Endothelial cell (in vitro differentiated cells): ENCODE data around the gene PRSS21. TPM values are rescaled to one million over a fixed set of nuclear protein-coding genes. Genes with fewer than 3 reads are reported as not detected.

Source experiments
- DNase-seq: peaks from one replicate; pipeline ENCODE4 v3.0.0; 2021; ENCODE audit warnings: low spot score
- H3K27ac Mint-ChIP-seq: one replicate; pipeline ENCODE4 v1.8.0; 2021; ENCODE audit warnings: mixed read lengths, inconsistent platforms; ENCODE audit not compliant: unreplicated experiment
- H3K27me3 Mint-ChIP-seq: one replicate; pipeline ENCODE4 v1.8.0; 2021; ENCODE audit warnings: mild to moderate bottlenecking, moderate library complexity, mixed read lengths, inconsistent platforms; ENCODE audit not compliant: unreplicated experiment
- H3K36me3 Mint-ChIP-seq: one replicate; pipeline ENCODE4 v1.8.0; 2021; ENCODE audit warnings: mild to moderate bottlenecking, low read depth, mixed read lengths, inconsistent platforms; ENCODE audit not compliant: unreplicated experiment
- H3K4me1 Mint-ChIP-seq: one replicate; pipeline ENCODE4 v1.8.0; 2021; ENCODE audit warnings: mild to moderate bottlenecking, mixed read lengths, inconsistent platforms; ENCODE audit not compliant: unreplicated experiment
- H3K4me3 Mint-ChIP-seq: one replicate; pipeline ENCODE4 v1.8.0; 2021; ENCODE audit warnings: mild to moderate bottlenecking, mixed read lengths, inconsistent platforms; ENCODE audit not compliant: unreplicated experiment
- H3K9me3 Mint-ChIP-seq: one replicate; pipeline ENCODE4 v1.8.0; 2021; ENCODE audit warnings: mixed read lengths, inconsistent platforms; ENCODE audit not compliant: unreplicated experiment
- CTCF ChIP-seq: fragments of 200-600 bp; sonication (generic); IDR thresholded peaks from one replicate; pipeline ENCODE4 v1.5.0; 2021; ENCODE audit warnings: antibody characterized with exemption; ENCODE audit not compliant: unreplicated experiment
- total RNA-seq: library from RNA; stranded (reverse); fragmentation: NEBNext Ultra II Directional; extraction: Animal tissue kit (Norgen Biotek cat#: 25700); gene quantifications from one replicate; pipeline ENCODE4 v1.2.1, GENCODE V29; 2021; ENCODE audit not compliant: unreplicated experiment

Gene PRSS21
- total RNA-seq, 1 donor from 2014 or later = not detected

- no peak for DNase-seq
- no peak for TF ChIP-seq CTCF
- peaks cover 10% of the 10 kb centered on the region for H3K27me3 Mint-ChIP-seq
- no peak overlapping the region for H3K27ac Mint-ChIP-seq
- no peaks in the 10 kb centered on the region for H3K9me3 Mint-ChIP-seq
- H3K4me1 Mint-ChIP-seq = no peaks in the 10 kb centered on the region
- H3K4me3 Mint-ChIP-seq = peak overlapping the region; percentile 67
- no peaks in the 10 kb centered on the region for H3K36me3 Mint-ChIP-seq
Observed at GRCh38 chr16:2786061-2786825, 30.8 kb upstream of the PRSS21 start.

- Mint-ChIP-seq H3K4me1 (no peaks in the 10 kb centered on the region), H3K36me3 (no peaks in the 10 kb centered on the region), H3K9me3 (no peaks in the 10 kb centered on the region), H3K27me3 (peaks cover 10% of the 10 kb centered on the region), H3K4me3 (no peak overlapping the region), H3K27ac (no peak overlapping the region)
- DNase-seq = no peak
- no peak for TF ChIP-seq CTCF
Observed at GRCh38 chr16:2786826-2787151, 30.2 kb upstream of the PRSS21 start.

GRCh38 chr16:2787406-2787805, 29.6 kb upstream of the PRSS21 start, which contains the start of gene PRSS33:
PRSS33 (minus strand) TSS chr16:2787560; CDS start chr16:2786547, 1,013 bp downstream.
- Mint-ChIP-seq H3K27me3 (peaks cover 10% of the 10 kb centered on the region), H3K4me3 (no peak within 1 kb of the TSS), H3K9me3 (no peaks in the 10 kb centered on the region), H3K36me3 (no peaks in the 10 kb centered on the region), H3K27ac (no peak within 1 kb of the TSS), H3K4me1 (no peaks in the 10 kb centered on the region)
- TF ChIP-seq CTCF = no peak
- DNase-seq = no peak

GRCh38 chr16:2787961-2788360, 29.1 kb upstream of the PRSS21 start:
- Mint-ChIP-seq H3K4me1 (no peaks in the 10 kb centered on the region), H3K4me3 (no peak overlapping the region), H3K27ac (no peak overlapping the region), H3K36me3 (no peaks in the 10 kb centered on the region), H3K27me3 (peaks cover 10% of the 10 kb centered on the region), H3K9me3 (no peaks in the 10 kb centered on the region)
- no peak for DNase-seq
- no peak for TF ChIP-seq CTCF

- Mint-ChIP-seq H3K9me3 (no peaks in the 10 kb centered on the region), H3K4me3 (no peak overlapping the region), H3K36me3 (no peaks in the 10 kb centered on the region), H3K4me1 (no peaks in the 10 kb centered on the region), H3K27me3 (peaks cover 10% of the 10 kb centered on the region), H3K27ac (no peak overlapping the region)
- no peak for DNase-seq
- no peak for TF ChIP-seq CTCF
Observed at GRCh38 chr16:2790631-2791030, 26.4 kb upstream of the PRSS21 start.
